Measurements from ENCODE around the gene FEM1B.

FEM1B gene

GRCh38 chr15:68326711-68327354, 49.3 kb downstream of the FEM1B start:
- no peak for DNase-seq (ENCODE audit: low read depth)

GRCh38 chr15:68328443-68328842, 50.9 kb downstream of the FEM1B start:
- DNase-seq (ENCODE audit: low read depth) = no peak

- no peak for DNase-seq (ENCODE audit: low read depth)
Observed at GRCh38 chr15:68328964-68329363, 51.4 kb downstream of the FEM1B start.

GRCh38 chr15:68330416-68330815, 52.9 kb downstream of the FEM1B start:
- DNase-seq (ENCODE audit: low read depth) = no peak

GRCh38 chr15:68330901-68331300, 53.4 kb downstream of the FEM1B start:
- no peak for DNase-seq (ENCODE audit: low read depth)

- no peak for DNase-seq (ENCODE audit: low read depth)
Observed at GRCh38 chr15:68332266-68332665, 54.7 kb downstream of the FEM1B start.

- DNase-seq (ENCODE audit: low read depth) = no peak
Observed at GRCh38 chr15:68333775-68334470, 56.4 kb downstream of the FEM1B start.

- no peak for DNase-seq (ENCODE audit: low read depth)
Observed at GRCh38 chr15:68334661-68335124, 57.1 kb downstream of the FEM1B start.

GRCh38 chr15:68335251-68335650, 57.7 kb downstream of the FEM1B start:
- DNase-seq (ENCODE audit: low read depth) = no peak

GRCh38 chr15:68335655-68336054, 58.1 kb downstream of the FEM1B start:
- no peak for DNase-seq (ENCODE audit: low read depth)

GRCh38 chr15:68336516-68336915, 59.0 kb downstream of the FEM1B start:
- DNase-seq (ENCODE audit: low read depth) = no peak

GRCh38 chr15:68337826-68338225, 60.3 kb downstream of the FEM1B start:
- DNase-seq (ENCODE audit: low read depth) = no peak

GRCh38 chr15:68339481-68339880, 61.9 kb downstream of the FEM1B start:
- DNase-seq (ENCODE audit: low read depth) = no peak

GRCh38 chr15:68340726-68341671, 63.5 kb downstream of the FEM1B start:
- DNase-seq (ENCODE audit: low read depth) = no peak

GRCh38 chr15:68341760-68342725, 64.5 kb downstream of the FEM1B start:
- DNase-seq (ENCODE audit: low read depth) = no peak

- no peak for DNase-seq (ENCODE audit: low read depth)
Observed at GRCh38 chr15:68343579-68344225, 66.2 kb downstream of the FEM1B start.

GRCh38 chr15:68344600-68344999, 67.1 kb downstream of the FEM1B start:
- no peak for DNase-seq (ENCODE audit: low read depth)

Measured in T-helper 22 cell (primary cell).